ENCODE measurements around the gene HID1. TPM values are rescaled to one million over a fixed set of nuclear protein-coding genes. Genes with fewer than 3 reads are reported as not detected.
"Not testable (repeated sequence)": the region's sequence is repeated elsewhere in the genome, so short reads cannot be mapped to it uniquely, and the experiment has no call there.

Gene HID1
- total RNA-seq, 1 donor, result 3.1 TPM

- H3K4me1 ChIP-seq (ENCODE audit: insufficient read depth, low read length); H3K4me3 ChIP-seq (ENCODE audit: low read length); H3K27me3 ChIP-seq (ENCODE audit: insufficient read depth, low read length); H3K9me3 ChIP-seq (ENCODE audit: low read depth, low read length): not testable (repeated sequence)
Measured at GRCh38 chr17:75006084-75006483, 33.5 kb upstream of the HID1 start.

GRCh38 chr17:75005291-75005690, 32.7 kb upstream of the HID1 start:
- H3K9me3 ChIP-seq (ENCODE audit: low read depth, low read length), result no peaks in the 10 kb centered on the region
- H3K4me1 ChIP-seq (ENCODE audit: insufficient read depth, low read length), result no peaks in the 10 kb centered on the region
- H3K4me3 ChIP-seq (ENCODE audit: low read length), result no peak overlapping the region
- no peaks in the 10 kb centered on the region for H3K27me3 ChIP-seq (ENCODE audit: insufficient read depth, low read length)

- H3K9me3 ChIP-seq (ENCODE audit: low read depth, low read length), result no peaks in the 10 kb centered on the region
- no peak overlapping the region for H3K4me3 ChIP-seq (ENCODE audit: low read length)
- H3K4me1 ChIP-seq (ENCODE audit: insufficient read depth, low read length), result no peaks in the 10 kb centered on the region
- H3K27me3 ChIP-seq (ENCODE audit: insufficient read depth, low read length), result no peaks in the 10 kb centered on the region
Measured at GRCh38 chr17:75004371-75004770, 31.8 kb upstream of the HID1 start.

DNA sequence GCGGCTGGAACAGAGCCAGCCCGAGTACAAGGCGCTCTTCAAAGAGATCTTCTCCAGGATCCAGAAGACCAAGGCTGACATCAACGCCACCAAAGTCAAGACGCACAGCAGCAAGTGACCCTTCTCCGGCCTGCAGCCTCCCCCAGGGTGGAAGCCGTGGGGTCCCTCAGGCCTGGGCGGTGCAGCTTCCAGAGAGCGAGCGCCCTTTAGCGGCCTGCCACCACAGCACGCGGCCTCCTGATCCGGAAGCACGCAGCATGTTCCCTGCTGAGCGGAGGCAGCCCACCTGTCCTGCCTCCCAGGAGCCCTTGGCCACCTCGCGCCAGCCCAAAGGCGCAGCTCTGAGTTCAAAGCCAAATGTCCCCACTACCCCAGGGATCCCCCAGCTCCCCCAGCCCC, 31.4 kb upstream of the HID1 start:
- no peak overlapping the region for H3K4me3 ChIP-seq (ENCODE audit: low read length)
- H3K9me3 ChIP-seq (ENCODE audit: low read depth, low read length), result no peaks in the 10 kb centered on the region
- H3K27me3 ChIP-seq (ENCODE audit: insufficient read depth, low read length), result no peaks in the 10 kb centered on the region
- H3K4me1 ChIP-seq (ENCODE audit: insufficient read depth, low read length), result no peaks in the 10 kb centered on the region

DNA sequence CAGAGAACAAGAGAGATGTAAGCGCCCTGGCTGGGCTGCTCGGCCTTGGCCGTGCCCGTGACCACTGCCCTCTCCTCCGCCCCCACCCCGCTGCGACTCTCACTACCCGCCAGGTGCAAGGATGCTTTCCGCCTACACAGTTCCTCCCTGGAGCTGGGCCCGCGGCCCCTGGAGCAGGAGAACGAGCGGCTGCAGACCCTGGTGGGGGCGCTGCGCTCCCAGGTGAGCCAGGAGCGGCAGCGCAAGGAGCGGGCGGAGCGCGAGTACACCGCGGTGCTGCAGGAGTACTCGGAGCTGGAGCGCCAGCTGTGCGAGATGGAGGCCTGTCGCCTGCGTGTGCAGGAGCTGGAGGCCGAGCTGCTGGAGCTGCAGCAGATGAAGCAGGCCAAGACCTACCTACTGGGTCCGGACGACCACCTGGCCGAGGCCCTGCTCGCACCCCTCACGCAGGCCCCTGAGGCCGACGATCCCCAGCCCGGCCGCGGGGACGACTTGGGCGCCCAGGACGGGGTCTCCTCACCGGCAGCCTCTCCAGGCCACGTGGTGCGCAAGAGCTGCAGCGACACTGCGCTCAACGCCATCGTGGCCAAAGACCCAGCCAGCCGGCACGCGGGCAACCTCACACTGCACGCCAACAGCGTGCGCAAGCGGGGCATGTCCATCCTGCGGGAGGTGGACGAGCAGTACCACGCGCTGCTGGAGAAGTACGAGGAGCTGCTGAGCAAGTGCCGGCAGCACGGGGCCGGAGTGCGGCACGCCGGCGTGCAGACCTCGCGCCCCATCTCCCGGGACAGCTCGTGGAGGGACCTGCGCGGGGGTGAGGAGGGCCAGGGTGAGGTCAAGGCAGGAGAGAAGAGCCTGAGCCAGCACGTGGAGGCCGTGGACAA, 30.8 kb upstream of the HID1 start:
- Histone ChIP-seq H3K9me3 (ENCODE audit: low read depth, low read length) (no peaks in the 10 kb centered on the region), H3K27me3 (ENCODE audit: insufficient read depth, low read length) (no peaks in the 10 kb centered on the region), H3K4me3 (ENCODE audit: low read length) (no peak overlapping the region), H3K4me1 (ENCODE audit: insufficient read depth, low read length) (no peaks in the 10 kb centered on the region)

- Histone ChIP-seq H3K9me3 (ENCODE audit: low read depth, low read length) (no peaks in the 10 kb centered on the region), H3K4me1 (ENCODE audit: insufficient read depth, low read length) (no peaks in the 10 kb centered on the region), H3K4me3 (ENCODE audit: low read length) (no peak overlapping the region), H3K27me3 (ENCODE audit: insufficient read depth, low read length) (no peaks in the 10 kb centered on the region)
Measured at GRCh38 chr17:75001915-75002843, 29.6 kb upstream of the HID1 start.

- Histone ChIP-seq H3K27me3 (ENCODE audit: insufficient read depth, low read length) (no peaks in the 10 kb centered on the region), H3K4me3 (ENCODE audit: low read length) (no peak overlapping the region), H3K9me3 (ENCODE audit: low read depth, low read length) (no peaks in the 10 kb centered on the region), H3K4me1 (ENCODE audit: insufficient read depth, low read length) (no peaks in the 10 kb centered on the region)
Measured at GRCh38 chr17:74999523-74999922, 27.0 kb upstream of the HID1 start.

GRCh38 chr17:74998783-74999182, 26.2 kb upstream of the HID1 start:
- H3K27me3 ChIP-seq (ENCODE audit: insufficient read depth, low read length), result no peaks in the 10 kb centered on the region
- H3K4me1 ChIP-seq (ENCODE audit: insufficient read depth, low read length), result no peaks in the 10 kb centered on the region
- no peak overlapping the region for H3K4me3 ChIP-seq (ENCODE audit: low read length)
- H3K9me3 ChIP-seq (ENCODE audit: low read depth, low read length), result no peaks in the 10 kb centered on the region

DNA sequence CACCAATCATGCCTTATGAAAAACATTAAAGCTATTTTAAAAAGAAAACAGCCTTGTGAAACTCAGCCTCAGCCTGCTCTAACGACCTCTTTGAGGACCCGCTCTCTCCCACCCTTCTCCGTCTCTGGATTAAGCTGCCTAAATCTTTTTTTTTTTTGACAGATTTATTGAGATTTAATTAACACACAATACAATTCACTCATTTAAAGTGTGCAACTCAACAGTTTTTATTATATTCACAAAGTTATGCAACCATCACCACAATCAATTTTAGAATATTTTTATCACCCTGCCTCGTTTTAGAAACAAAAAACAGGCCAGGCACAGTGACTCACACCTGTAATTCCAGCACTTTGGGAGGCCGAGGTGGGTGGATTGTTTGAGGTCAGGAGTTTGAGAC, 23.3 kb upstream of the HID1 start:
- Histone ChIP-seq H3K9me3 (ENCODE audit: low read depth, low read length) (no peaks in the 10 kb centered on the region), H3K4me1 (ENCODE audit: insufficient read depth, low read length) (no peaks in the 10 kb centered on the region), H3K27me3 (ENCODE audit: insufficient read depth, low read length) (no peaks in the 10 kb centered on the region), H3K4me3 (ENCODE audit: low read length) (no peak overlapping the region)

- Histone ChIP-seq H3K4me1 (ENCODE audit: insufficient read depth, low read length) (no peaks in the 10 kb centered on the region), H3K27me3 (ENCODE audit: insufficient read depth, low read length) (no peaks in the 10 kb centered on the region), H3K9me3 (ENCODE audit: low read depth, low read length) (no peaks in the 10 kb centered on the region), H3K4me3 (ENCODE audit: low read length) (no peak overlapping the region)
Measured at GRCh38 chr17:74994440-74994839, 21.9 kb upstream of the HID1 start.

- Histone ChIP-seq H3K4me1 (ENCODE audit: insufficient read depth, low read length) (peaks cover 12% of the 10 kb centered on the region), H3K27me3 (ENCODE audit: insufficient read depth, low read length) (peaks cover 12% of the 10 kb centered on the region), H3K9me3 (ENCODE audit: low read depth, low read length) (no peaks in the 10 kb centered on the region), H3K4me3 (ENCODE audit: low read length) (no peak overlapping the region)
Measured at GRCh38 chr17:74992223-74992622, 19.7 kb upstream of the HID1 start.

DNA sequence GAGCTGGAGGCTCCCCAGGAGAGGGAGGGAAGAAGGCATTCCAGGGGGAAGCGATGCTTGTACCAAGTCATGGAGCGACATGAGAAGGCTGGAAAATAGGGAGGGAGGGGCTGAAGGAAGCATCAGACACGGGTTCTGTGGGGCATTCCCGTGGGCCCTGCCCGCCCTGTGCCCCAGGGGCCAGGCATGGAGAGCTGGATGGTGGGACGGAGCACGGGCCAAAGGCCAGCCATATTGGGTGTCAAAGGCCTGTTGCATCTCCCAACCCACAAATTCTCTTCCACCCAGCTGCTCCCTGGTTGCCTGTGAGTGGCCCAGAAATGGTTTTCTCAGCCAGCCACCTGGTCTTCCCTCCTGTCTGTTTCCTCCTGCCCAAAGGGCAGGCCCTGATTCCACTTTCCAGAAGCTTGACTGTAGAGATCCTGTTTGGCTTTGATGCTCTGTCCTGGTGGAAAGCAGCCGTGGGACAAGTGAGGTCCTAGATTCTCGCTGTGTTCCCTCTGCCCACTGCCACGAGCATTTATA, 18.1 kb upstream of the HID1 start:
- H3K27me3 ChIP-seq (ENCODE audit: insufficient read depth, low read length), result peaks cover 12% of the 10 kb centered on the region

DNA sequence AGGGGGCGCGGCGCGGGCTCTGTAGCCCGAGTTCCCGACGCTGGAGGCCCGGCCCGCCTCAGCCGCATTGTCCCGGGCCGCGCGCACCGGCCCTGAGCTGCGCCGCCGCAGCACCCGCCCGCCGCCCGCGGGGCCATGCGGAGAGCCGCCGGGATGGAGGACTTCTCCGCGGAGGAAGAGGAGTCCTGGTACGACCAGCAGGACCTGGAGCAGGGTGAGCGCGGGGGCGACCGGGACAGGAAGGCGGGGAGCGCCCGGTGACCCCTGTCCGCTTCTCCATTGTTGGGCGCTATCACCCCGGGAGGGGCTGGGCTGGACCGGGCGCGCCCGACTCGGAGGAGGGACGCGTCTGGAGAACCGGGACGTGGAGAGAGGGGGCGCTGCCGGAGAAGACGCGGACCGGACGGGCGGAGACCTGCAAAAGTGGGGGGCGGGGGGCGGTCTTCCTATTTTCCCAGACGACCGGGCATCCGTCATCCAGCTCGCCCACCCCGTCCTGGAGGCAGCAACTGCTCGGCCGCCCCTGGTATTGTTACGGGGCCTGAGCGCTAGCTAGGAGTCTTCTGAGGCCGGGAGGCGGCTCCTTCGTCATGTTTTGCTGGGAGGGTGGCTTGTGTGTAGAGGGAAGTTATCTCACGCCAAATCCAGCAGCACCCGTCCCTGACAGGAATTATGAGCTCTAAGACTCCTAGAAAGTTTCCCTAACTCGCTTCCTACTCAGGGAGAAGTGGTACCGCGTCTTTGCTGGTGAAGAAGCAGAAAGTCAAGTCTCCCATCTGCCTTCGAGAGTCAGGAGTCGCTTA, 15.6 kb upstream of the HID1 start:
- Histone ChIP-seq H3K4me3 (ENCODE audit: low read length) (peak overlapping the region; percentile 31), H3K9me3 (ENCODE audit: low read depth, low read length) (no peaks in the 10 kb centered on the region), H3K4me1 (ENCODE audit: insufficient read depth, low read length) (peaks cover 30% of the 10 kb centered on the region), H3K27me3 (ENCODE audit: insufficient read depth, low read length) (peaks cover 17% of the 10 kb centered on the region)

More for the DNA sequence above, 18.1 kb upstream of the HID1 start:
- H3K4me3 ChIP-seq (ENCODE audit: low read length), result no peak overlapping the region
- peaks cover 23% of the 10 kb centered on the region for H3K4me1 ChIP-seq (ENCODE audit: insufficient read depth, low read length)
- H3K9me3 ChIP-seq (ENCODE audit: low read depth, low read length), result no peaks in the 10 kb centered on the region

GRCh38 chr17:74987418-74987908, 14.9 kb upstream of the HID1 start, which contains the start of gene CDR2L:
CDR2L (plus strand) TSS chr17:74987632; CDS start chr17:74988044, 412 bp downstream.
- Histone ChIP-seq H3K27me3 (ENCODE audit: insufficient read depth, low read length) (peaks cover 20% of the 10 kb centered on the region), H3K9me3 (ENCODE audit: low read depth, low read length) (no peaks in the 10 kb centered on the region), H3K4me3 (ENCODE audit: low read length) (peak within 1 kb of the TSS; percentile 31), H3K4me1 (ENCODE audit: insufficient read depth, low read length) (peaks cover 33% of the 10 kb centered on the region)
